Stomach (tissue), 9 donors: ENCODE data around the gene CDH15. TPM values are rescaled to one million over a fixed set of nuclear protein-coding genes. Genes with fewer than 3 reads are reported as not detected.

ENCODE experiments used
- DNase-seq, 2 donors: peaks; one replicate each; pipeline versions ENCODE4 v3.0.0 to v3.0.0-alpha.2; 2013 to 2019
- H3K27ac ChIP-seq, 5 donors: fragments of 200-600 bp in 4 of 5; sonication (generic) in 4 of 5; one replicate each; pipeline ENCODE4 v1.5.1; 2013 to 2019; ENCODE audit warnings: mild to moderate bottlenecking in 1 of 5, moderate library complexity in 1 of 5
- H3K27me3 ChIP-seq, 3 donors: fragments of 200-600 bp; sonication (generic); one replicate each; pipeline ENCODE4 v1.5.1; 2017 to 2019; ENCODE audit warnings: mixed run types in 1 of 3
- H3K36me3 ChIP-seq, 4 donors: fragments of 200-600 bp; sonication (generic); 1 replicate in 3 of 4; 2 replicates in 1 of 4; pipeline ENCODE4 v1.5.1; 2016 to 2019
- H3K4me1 ChIP-seq, 4 donors: fragments of 200-600 bp; sonication (generic); one replicate each; pipeline ENCODE4 v1.5.1; 2016 to 2019
- H3K4me3 ChIP-seq, 4 donors: fragments of 200-600 bp; sonication (generic) in 3 of 4; one replicate each; pipeline ENCODE4 v1.5.1; 2016 to 2019; ENCODE audit warnings: mild to moderate bottlenecking in 1 of 4
- H3K9me3 ChIP-seq, 4 donors: fragments of 200-600 bp; sonication (generic); one replicate each; pipeline ENCODE4 v1.5.1; 2016 to 2019
- EP300 ChIP-seq: sonication (generic); formaldehyde crosslinking; IDR thresholded peaks from one replicate; pipeline ENCODE4 v1.6.1; 2017; ENCODE audit warnings: antibody characterized with exemption
- POLR2A ChIP-seq, 4 donors: fragments of 450-650 bp; IDR thresholded peaks; one replicate each; pipeline ENCODE4 v1.6.1; 2016; ENCODE audit warnings: antibody characterized with exemption in 4 of 4, control low read depth in 2 of 4, mild to moderate bottlenecking in 1 of 4, moderate library complexity in 1 of 4
- POLR2AphosphoS5 ChIP-seq, 3 donors: sonication (generic); formaldehyde crosslinking; IDR thresholded peaks; one replicate each; pipeline ENCODE4 v1.6.1; 2016; ENCODE audit warnings: antibody characterized with exemption in 3 of 3
- WGBS, 5 donors: extraction: QIAGEN DNeasy Blood & Tissue Kit in 3 of 5; methylation state at CpG; one replicate each; pipeline versions ENCODE4 v1.1.5 to v1.1.7; 2013 to 2018; 5-methylcytosine and 5-hydroxymethylcytosine counted together
- intact Hi-C: fragments of 100-400 bp; cut with DNase I; formaldehyde crosslinking; loops from one replicate; pipeline ENCODE4 v1.15.1; 2023; ENCODE audit warnings: low total_unique reads
- polyA plus RNA-seq, 3 donors: library from polyadenylated mRNA; stranded (reverse); fragments of 200-250 nt; gene quantifications; one replicate each; pipeline ENCODE4 v1.2.3, GENCODE V29; 2013
- total RNA-seq, 5 donors: library from RNA; depleted of rRNA; stranded (reverse); fragments of >200 nt; gene quantifications; one replicate each; pipeline versions ENCODE4 v1.1.0 to v1.2.3, GENCODE V29; 2014 to 2016
- TF ChIP-seq, protein P1 (sequence below), 7 experiments: fragments of 450-650 bp in 4 of 7; fragments of 200-600 bp in 3 of 7; sonication (generic) in 3 of 7; IDR thresholded peaks; one replicate each; pipeline ENCODE4 v1.5.1; 2016 to 2019; ENCODE audit warnings: antibody characterized with exemption in 7 of 7, control low read depth in 2 of 7, mild to moderate bottlenecking in 1 of 7
- donor health status: healthy with polysubstance abuse.
- donor health status: Bipolar disorder and iron deficiency.
- donor health status: healthy.

Gene CDH15
- total and polyA plus RNA-seq, 8 donors = 0.20 to 0.31 TPM; not detected in 6

DNA sequence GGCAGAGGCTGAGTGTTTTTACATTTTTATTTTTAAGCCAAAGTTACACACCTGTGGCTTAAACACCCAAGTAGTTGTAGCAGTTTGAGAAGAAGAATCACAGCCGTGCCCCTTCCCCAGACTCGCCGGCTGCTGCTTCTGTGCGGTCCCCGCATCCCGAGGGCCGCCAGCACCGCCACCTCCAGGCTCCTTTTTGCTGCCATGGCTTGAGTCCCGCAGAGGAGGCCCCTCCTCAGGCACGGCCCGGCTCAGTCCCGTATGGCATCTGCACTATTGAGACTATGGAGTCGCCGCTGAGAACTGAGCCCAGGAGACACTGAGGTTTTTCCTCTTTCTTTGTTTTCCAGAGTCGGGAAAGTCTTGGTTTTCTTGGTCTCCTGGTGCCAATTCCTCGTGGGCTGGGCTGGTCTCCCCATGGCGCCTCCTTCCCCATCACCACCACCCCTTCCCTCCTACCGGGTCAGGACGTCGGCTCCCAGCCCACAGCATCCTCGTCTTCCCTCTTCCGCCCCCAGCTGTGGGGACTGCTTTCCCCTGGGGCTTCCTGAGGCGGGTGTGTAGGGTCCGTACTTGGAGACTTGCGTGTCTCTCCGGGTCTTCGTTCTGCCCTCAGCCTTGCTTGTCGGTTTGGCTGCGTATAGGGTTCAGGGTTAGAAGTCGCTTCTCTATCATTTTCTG lies 32.6 kb upstream of the CDH15 start:
- no peak for DNase-seq
- H3K4me1 ChIP-seq = no peaks in the 10 kb centered on the region
- H3K27me3 ChIP-seq = no peaks in the 10 kb centered on the region
- H3K36me3 ChIP-seq = peaks cover 36 to 99% (median 95%) of the 10 kb centered on the region in 4 donors
- H3K27ac ChIP-seq = no peak overlapping the region
- intact Hi-C loops = no loop called here
- no peaks in the 10 kb centered on the region for H3K9me3 ChIP-seq
- no peak for TF ChIP-seq POLR2AphosphoS5 (IDR thresholded peaks at IDR 0.05)
- 92 to 95% (median 94%) methylated on average over 30 of the region's 30 CpGs for WGBS, 5 donors
- H3K4me3 ChIP-seq = no peak overlapping the region

DNA sequence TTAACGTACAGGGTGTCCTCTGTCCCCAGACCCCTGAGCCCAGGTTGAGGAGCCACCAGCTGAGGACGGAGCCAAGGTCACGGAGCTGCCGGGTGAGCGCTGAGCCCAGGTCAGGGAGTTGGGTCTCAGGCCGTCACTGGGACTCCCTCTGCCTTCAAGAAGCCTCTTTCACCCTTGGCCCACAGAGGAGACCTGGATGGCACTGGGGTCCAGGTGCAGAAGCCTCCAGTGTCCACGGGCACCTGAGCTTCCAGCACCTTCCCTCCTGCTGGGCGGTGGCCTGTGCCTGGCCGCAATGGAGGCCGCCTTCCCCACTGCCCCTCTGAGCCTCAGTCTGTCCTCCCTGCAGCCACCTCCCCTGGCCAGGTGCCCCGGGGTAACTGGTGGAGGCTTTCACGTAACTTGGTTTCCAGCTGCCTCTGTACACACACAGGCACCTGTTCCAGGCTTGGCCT lies 31.6 kb upstream of the CDH15 start:
- Histone ChIP-seq H3K4me3 (no peak overlapping the region), H3K36me3 (peaks cover 40 to 99% (median 95%) of the 10 kb centered on the region in 4 donors), H3K27ac (no peak overlapping the region), H3K4me1 (no peaks in the 10 kb centered on the region), H3K9me3 (no peaks in the 10 kb centered on the region), H3K27me3 (no peaks in the 10 kb centered on the region)
- TF ChIP-seq, protein P1, sequence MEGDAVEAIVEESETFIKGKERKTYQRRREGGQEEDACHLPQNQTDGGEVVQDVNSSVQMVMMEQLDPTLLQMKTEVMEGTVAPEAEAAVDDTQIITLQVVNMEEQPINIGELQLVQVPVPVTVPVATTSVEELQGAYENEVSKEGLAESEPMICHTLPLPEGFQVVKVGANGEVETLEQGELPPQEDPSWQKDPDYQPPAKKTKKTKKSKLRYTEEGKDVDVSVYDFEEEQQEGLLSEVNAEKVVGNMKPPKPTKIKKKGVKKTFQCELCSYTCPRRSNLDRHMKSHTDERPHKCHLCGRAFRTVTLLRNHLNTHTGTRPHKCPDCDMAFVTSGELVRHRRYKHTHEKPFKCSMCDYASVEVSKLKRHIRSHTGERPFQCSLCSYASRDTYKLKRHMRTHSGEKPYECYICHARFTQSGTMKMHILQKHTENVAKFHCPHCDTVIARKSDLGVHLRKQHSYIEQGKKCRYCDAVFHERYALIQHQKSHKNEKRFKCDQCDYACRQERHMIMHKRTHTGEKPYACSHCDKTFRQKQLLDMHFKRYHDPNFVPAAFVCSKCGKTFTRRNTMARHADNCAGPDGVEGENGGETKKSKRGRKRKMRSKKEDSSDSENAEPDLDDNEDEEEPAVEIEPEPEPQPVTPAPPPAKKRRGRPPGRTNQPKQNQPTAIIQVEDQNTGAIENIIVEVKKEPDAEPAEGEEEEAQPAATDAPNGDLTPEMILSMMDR (IDR thresholded peaks at IDR 0.05) = no peak
- no peak for TF ChIP-seq EP300
- TF ChIP-seq POLR2AphosphoS5 (IDR thresholded peaks at IDR 0.05) = no peak
- no peak for TF ChIP-seq POLR2A (IDR thresholded peaks at IDR 0.05)
- WGBS, 5 donors = 93 to 95% (median 93%) methylated on average over 9 to 12 of the region's 12 CpGs
- intact Hi-C loops = no loop called here
- DNase-seq = no peak

DNA sequence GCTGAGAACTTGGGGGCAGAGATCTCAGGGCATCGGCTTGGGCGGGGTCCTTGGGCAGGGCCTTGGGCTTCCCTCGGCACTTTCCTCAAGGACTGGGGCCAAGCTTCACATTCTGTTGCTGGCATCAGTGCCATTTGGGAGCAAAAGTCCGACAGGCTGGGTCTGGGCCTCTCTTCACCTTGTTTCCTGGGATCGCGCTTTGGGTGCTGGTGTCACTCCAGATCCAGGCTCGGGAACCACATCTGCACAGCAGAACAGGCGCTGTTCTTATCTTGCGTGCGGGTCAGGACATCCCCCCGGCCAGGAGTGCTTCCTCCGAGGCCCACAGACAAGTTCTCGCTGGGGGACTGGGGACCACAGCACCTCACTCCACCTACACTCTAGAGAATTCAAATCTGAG lies 31.1 kb upstream of the CDH15 start:
- peaks cover 45 to 99% (median 95%) of the 10 kb centered on the region in 4 donors for H3K36me3 ChIP-seq
- intact Hi-C loops = no loop called here

DNA sequence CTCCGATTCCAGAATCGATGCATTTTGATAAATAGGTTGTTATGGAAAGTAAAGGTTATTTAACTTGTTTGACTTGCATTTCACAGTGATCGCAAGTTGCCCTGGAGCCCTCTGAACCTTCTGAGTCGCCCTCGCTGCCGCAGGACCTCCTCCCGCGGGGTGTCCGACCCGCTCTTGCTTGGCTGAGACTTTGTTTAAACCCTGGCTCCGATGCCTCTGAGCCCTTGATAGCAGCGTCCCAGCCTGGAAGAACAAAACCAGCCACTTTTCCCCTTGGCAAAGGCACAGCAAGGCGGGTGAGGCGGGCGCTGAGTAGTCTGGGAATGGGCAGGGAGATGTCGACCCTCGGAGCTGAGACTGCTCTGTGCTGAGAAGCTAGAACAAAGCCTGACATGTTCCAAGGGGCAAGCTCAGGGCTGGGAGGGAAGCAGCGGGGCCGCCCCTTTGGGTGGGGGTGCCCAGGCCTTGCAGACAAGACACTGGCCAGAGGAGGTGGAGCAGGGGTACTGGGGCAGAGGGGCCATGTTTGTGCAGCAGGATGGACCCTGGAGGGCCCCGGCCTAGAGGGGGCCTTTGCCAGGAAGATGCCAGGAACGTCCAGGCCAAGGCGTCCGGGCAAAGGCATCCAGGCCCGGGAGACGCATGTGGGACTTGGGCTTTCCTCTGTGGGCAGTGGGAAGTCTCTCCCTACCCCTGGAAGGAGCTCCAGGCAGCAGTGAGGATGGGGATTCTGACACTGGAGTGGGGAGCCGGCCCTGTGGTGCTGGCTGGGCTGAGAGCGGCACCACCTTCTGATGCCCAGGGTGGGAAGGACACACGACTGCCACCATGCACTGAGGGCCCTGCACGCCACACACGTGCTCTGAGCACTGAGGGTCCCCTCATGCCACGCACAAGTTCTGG lies 30.3 kb upstream of the CDH15 start:
- WGBS, 5 donors = 91 to 93% (median 92%) methylated on average over 19 to 31 of the region's 31 CpGs
- TF ChIP-seq EP300 (no peak), POLR2A (IDR thresholded peaks at IDR 0.05) (no peak), POLR2AphosphoS5 (IDR thresholded peaks at IDR 0.05) (no peak)
- TF ChIP-seq, protein P1 (IDR thresholded peaks at IDR 0.05) = no peak
- Histone ChIP-seq H3K27ac (no peak overlapping the region), H3K4me3 (no peak overlapping the region), H3K27me3 (no peaks in the 10 kb centered on the region), H3K4me1 (no peaks in the 10 kb centered on the region), H3K9me3 (no peaks in the 10 kb centered on the region), H3K36me3 (peaks cover 52 to 99% (median 95%) of the 10 kb centered on the region in 4 donors)
- no peak for DNase-seq
- intact Hi-C loops = no loop called here

More for the DNA sequence above, 31.1 kb upstream of the CDH15 start:
- DNase-seq = no peak
- no peak overlapping the region for H3K4me3 ChIP-seq
- H3K4me1 ChIP-seq = no peaks in the 10 kb centered on the region
- no peak overlapping the region for H3K27ac ChIP-seq
- TF ChIP-seq POLR2AphosphoS5 (IDR thresholded peaks at IDR 0.05) (no peak), EP300 (no peak)
- H3K9me3 ChIP-seq = no peaks in the 10 kb centered on the region
- H3K27me3 ChIP-seq = no peaks in the 10 kb centered on the region
- 83 to 95% (median 90%) methylated on average over 9 to 13 of the region's 13 CpGs for WGBS, 5 donors

DNA sequence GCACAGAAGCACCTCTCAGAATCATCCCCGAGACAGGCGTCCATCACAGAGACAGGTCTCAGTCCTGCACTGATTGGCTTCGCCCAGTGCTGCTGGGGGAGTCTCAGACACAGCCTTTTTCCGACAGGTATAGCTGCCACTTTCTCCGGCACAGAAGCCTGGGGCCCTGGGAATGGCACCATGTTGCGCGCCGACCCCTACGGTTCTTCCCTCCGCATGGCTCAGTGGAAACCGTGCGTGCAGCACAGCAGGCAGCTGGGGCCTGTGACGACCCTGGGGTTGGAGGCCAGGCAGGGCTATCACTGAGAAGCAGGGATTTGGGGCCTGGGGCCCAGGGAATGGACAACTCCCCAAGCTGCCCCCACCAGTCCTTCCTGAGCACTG lies 29.7 kb upstream of the CDH15 start:
- H3K9me3 ChIP-seq = no peaks in the 10 kb centered on the region
- no peak overlapping the region for H3K27ac ChIP-seq
- no peaks in the 10 kb centered on the region for H3K4me1 ChIP-seq
- H3K4me3 ChIP-seq = no peak overlapping the region
- WGBS, 5 donors = 95 to 97% (median 96%) methylated on average over 7 to 13 of the region's 13 CpGs
- peaks cover 47 to 99% (median 95%) of the 10 kb centered on the region in 4 donors for H3K36me3 ChIP-seq
- DNase-seq = no peak
- no peak for TF ChIP-seq EP300
- TF ChIP-seq, protein P1 (IDR thresholded peaks at IDR 0.05) = no peak
- no peak for TF ChIP-seq POLR2A (IDR thresholded peaks at IDR 0.05)
- TF ChIP-seq POLR2AphosphoS5 (IDR thresholded peaks at IDR 0.05) = no peak
- intact Hi-C loops = no loop called here
- no peaks in the 10 kb centered on the region for H3K27me3 ChIP-seq
